ENCODE results near the gene HLA-DQB2. TPM values are rescaled to one million over a fixed set of nuclear protein-coding genes. Genes with fewer than 3 reads are reported as not detected.

The HLA-DQB2 gene
- total RNA-seq, 1 donor from 2014 or later = not detected

GRCh38 chr6:32799740-32800139 lies 36.4 kb upstream of the HLA-DQB2 start:
- H3K4me1 Mint-ChIP-seq (ENCODE audit: unreplicated experiment) = peaks cover 4% of the 10 kb centered on the region
- H3K27me3 Mint-ChIP-seq (ENCODE audit: unreplicated experiment) = peaks cover 81% of the 10 kb centered on the region
- H3K9me3 Mint-ChIP-seq (ENCODE audit: unreplicated experiment) = peaks cover 6% of the 10 kb centered on the region
- TF ChIP-seq CTCF (IDR thresholded peaks at IDR 0.05) = no peak
- no peak overlapping the region for H3K4me3 Mint-ChIP-seq (ENCODE audit: unreplicated experiment)
- no peak overlapping the region for H3K27ac Mint-ChIP-seq (ENCODE audit: unreplicated experiment)
- DNase-seq (ENCODE audit: extremely low spot score, unreplicated experiment) = no peak
- H3K36me3 Mint-ChIP-seq (ENCODE audit: unreplicated experiment) = no peaks in the 10 kb centered on the region

GRCh38 chr6:32799168-32799567 lies 35.8 kb upstream of the HLA-DQB2 start:
- peaks cover 80% of the 10 kb centered on the region for H3K27me3 Mint-ChIP-seq (ENCODE audit: unreplicated experiment)
- no peak for DNase-seq (ENCODE audit: extremely low spot score, unreplicated experiment)
- H3K9me3 Mint-ChIP-seq (ENCODE audit: unreplicated experiment) = peaks cover 6% of the 10 kb centered on the region
- H3K36me3 Mint-ChIP-seq (ENCODE audit: unreplicated experiment) = no peaks in the 10 kb centered on the region
- H3K4me1 Mint-ChIP-seq (ENCODE audit: unreplicated experiment) = peaks cover 4% of the 10 kb centered on the region
- H3K4me3 Mint-ChIP-seq (ENCODE audit: unreplicated experiment) = no peak overlapping the region
- no peak overlapping the region for H3K27ac Mint-ChIP-seq (ENCODE audit: unreplicated experiment)
- TF ChIP-seq CTCF (IDR thresholded peaks at IDR 0.05) = no peak

- Mint-ChIP-seq H3K4me1 (ENCODE audit: unreplicated experiment) (peaks cover 4% of the 10 kb centered on the region), H3K4me3 (ENCODE audit: unreplicated experiment) (peak overlapping the region; percentile 62), H3K36me3 (ENCODE audit: unreplicated experiment) (no peaks in the 10 kb centered on the region), H3K9me3 (ENCODE audit: unreplicated experiment) (peaks cover 6% of the 10 kb centered on the region), H3K27ac (ENCODE audit: unreplicated experiment) (no peak overlapping the region), H3K27me3 (ENCODE audit: unreplicated experiment) (peaks cover 79% of the 10 kb centered on the region)
- no peak for DNase-seq (ENCODE audit: extremely low spot score, unreplicated experiment)
- peak; percentile 88 for TF ChIP-seq CTCF (IDR thresholded peaks at IDR 0.05)
These were observed 33.8 kb upstream of the HLA-DQB2 start for GRCh38 chr6:32796848-32797776.

GRCh38 chr6:32794510-32794909 lies 31.2 kb upstream of the HLA-DQB2 start:
- Mint-ChIP-seq H3K27me3 (ENCODE audit: unreplicated experiment) (peaks cover 82% of the 10 kb centered on the region), H3K9me3 (ENCODE audit: unreplicated experiment) (peaks cover 6% of the 10 kb centered on the region), H3K36me3 (ENCODE audit: unreplicated experiment) (no peaks in the 10 kb centered on the region), H3K4me3 (ENCODE audit: unreplicated experiment) (no peak overlapping the region), H3K27ac (ENCODE audit: unreplicated experiment) (no peak overlapping the region), H3K4me1 (ENCODE audit: unreplicated experiment) (peaks cover 4% of the 10 kb centered on the region)
- no peak for TF ChIP-seq CTCF (IDR thresholded peaks at IDR 0.05)
- DNase-seq (ENCODE audit: extremely low spot score, unreplicated experiment) = no peak

- peaks cover 81% of the 10 kb centered on the region for H3K27me3 Mint-ChIP-seq (ENCODE audit: unreplicated experiment)
- no peak for TF ChIP-seq CTCF (IDR thresholded peaks at IDR 0.05)
- no peak overlapping the region for H3K4me3 Mint-ChIP-seq (ENCODE audit: unreplicated experiment)
- no peak overlapping the region for H3K27ac Mint-ChIP-seq (ENCODE audit: unreplicated experiment)
- no peak for DNase-seq (ENCODE audit: extremely low spot score, unreplicated experiment)
- H3K9me3 Mint-ChIP-seq (ENCODE audit: unreplicated experiment) = no peaks in the 10 kb centered on the region
- H3K36me3 Mint-ChIP-seq (ENCODE audit: unreplicated experiment) = no peaks in the 10 kb centered on the region
- peaks cover 4% of the 10 kb centered on the region for H3K4me1 Mint-ChIP-seq (ENCODE audit: unreplicated experiment)
These were observed 29.6 kb upstream of the HLA-DQB2 start for GRCh38 chr6:32792901-32793435.
